Spleen (tissue), 11 donors: ENCODE data around the gene FMN2. TPM values are rescaled to one million over a fixed set of nuclear protein-coding genes. Genes with fewer than 3 reads are reported as not detected.

Experiments used
- DNase-seq: peaks from one replicate; pipeline ENCODE4 v3.0.0-alpha.2; 2020
- H3K27ac ChIP-seq, 8 donors: fragments of 200-600 bp; sonication (generic) in 7 of 8; 1 replicate in 4 of 8; 2 replicates in 4 of 8; pipeline versions ENCODE4 v1.5.0 to v1.8.0; 2016 to 2021; ENCODE audit warnings: inconsistent platforms in 4 of 8, mild to moderate bottlenecking in 4 of 8, moderate library complexity in 1 of 8
- H3K27me3 ChIP-seq, 7 donors: fragments of 200-600 bp; sonication (generic) in 6 of 7; replicated peaks in 1 of 7; 1 replicate in 4 of 7; 2 replicates in 3 of 7; pipeline versions ENCODE4 v1.5.0 to v1.8.0; 2016 to 2021; ENCODE audit warnings: inconsistent platforms in 3 of 7, mild to moderate bottlenecking in 1 of 7
- H3K36me3 ChIP-seq, 6 donors: fragments of 200-600 bp; sonication (generic) in 5 of 6; 1 replicate in 4 of 6; 2 replicates in 2 of 6; pipeline versions ENCODE4 v1.5.0 to v1.8.0; 2016 to 2021; ENCODE audit warnings: inconsistent platforms in 2 of 6
- H3K4me1 ChIP-seq, 6 donors: fragments of 200-600 bp; sonication (generic) in 5 of 6; 1 replicate in 3 of 6; 2 replicates in 3 of 6; pipeline versions ENCODE4 v1.5.0 to v1.8.0; 2016 to 2021; ENCODE audit warnings: inconsistent platforms in 3 of 6
- H3K4me3 ChIP-seq, 8 donors: fragments of 200-600 bp; sonication (generic) in 7 of 8; 1 replicate in 4 of 8; 2 replicates in 4 of 8; pipeline versions ENCODE4 v1.5.0 to v1.8.0; 2016 to 2021; ENCODE audit warnings: inconsistent platforms in 4 of 8, mild to moderate bottlenecking in 4 of 8, moderate library complexity in 2 of 8
- H3K9me3 ChIP-seq, 8 donors: fragments of 200-600 bp; sonication (generic) in 7 of 8; 1 replicate in 4 of 8; 2 replicates in 4 of 8; pipeline versions ENCODE4 v1.5.0 to v1.8.0; 2016 to 2021; ENCODE audit warnings: inconsistent platforms in 4 of 8
- CTCF ChIP-seq, 11 experiments: fragments of 200-600 bp in 7 of 11; fragments of 450-650 bp in 4 of 11; sonication (generic) in 4 of 11; IDR thresholded peaks in 8 of 11; conservative IDR thresholded peaks in 3 of 11; 1 replicate in 7 of 11; 2 replicates in 4 of 11; pipeline versions ENCODE4 v1.4.0 to v1.8.0; 2016 to 2021; ENCODE audit warnings: antibody characterized with exemption in 11 of 11, inconsistent platforms in 4 of 11, mild to moderate bottlenecking in 1 of 11
- POLR2A ChIP-seq, 3 donors: fragments of 450-650 bp; IDR thresholded peaks; one replicate each; pipeline ENCODE4 v1.5.1; 2017; ENCODE audit warnings: antibody characterized with exemption in 3 of 3, mild to moderate bottlenecking in 1 of 3
- POLR2AphosphoS5 ChIP-seq, 3 donors: sonication (generic); formaldehyde crosslinking; IDR thresholded peaks; one replicate each; pipeline ENCODE4 v1.5.1; 2017; ENCODE audit warnings: antibody characterized with exemption in 3 of 3
- WGBS, 5 donors: extraction: QIAGEN DNeasy Blood & Tissue Kit in 3 of 5; methylation state at CpG; one replicate each; pipeline versions ENCODE4 v1.1.5 to v1.1.7; 2013 to 2018; 5-methylcytosine and 5-hydroxymethylcytosine counted together
- intact Hi-C: fragments of 100-400 bp; cut with DNase I; formaldehyde crosslinking; loops from one replicate; pipeline ENCODE4 v1.15.0; 2023; ENCODE audit warnings: low total_unique reads
- polyA plus RNA-seq, 3 donors: library from polyadenylated mRNA; stranded (reverse); fragments of 200-250 nt; gene quantifications; one replicate each; pipeline ENCODE4 v1.2.1, GENCODE V29; 2013
- total RNA-seq, 7 donors: library from RNA; depleted of rRNA in 3 of 7; stranded (reverse); fragments of >200 nt in 3 of 7; fragmentation: NEBNext Ultra II Directional in 4 of 7; extraction: Animal tissue kit (Norgen Biotek cat#: 25700) in 4 of 7; gene quantifications; one replicate each; pipeline versions ENCODE4 v1.1.0 to v1.2.1, GENCODE V29; 2016 to 2021
- donor health status: healthy with polysubstance abuse.
- donor health status: DM: no; HTN: no; CAD: no; lungs with moderate emphysema.
- donor health status: DM: no; HTN: no; CAD: no.
- donor health status: Bipolar disorder and iron deficiency.
- donor health status: healthy.
- donor health status: DM: no; HTN: no; CAD: no.
- donor health status: DM: yes; HTN: yes; CAD: no.

Gene FMN2
- total and polyA plus RNA-seq, 10 donors: 0.04 to 0.24 (median 0.12) TPM; not detected in 6

GRCh38 chr1:240194120-240194519 lies 102.4 kb downstream of the FMN2 start:
- TF ChIP-seq POLR2A (IDR thresholded peaks at IDR 0.05): no peak
- no peak for TF ChIP-seq CTCF (IDR thresholded peaks at IDR 0.05 in 8 of 11, conservative IDR thresholded peaks at IDR 0.05 in 3 of 11)
- Histone ChIP-seq H3K36me3 (no peaks in the 10 kb centered on the region), H3K27ac (no peak overlapping the region), H3K9me3 (no peaks in the 10 kb centered on the region), H3K4me1 (no peaks in the 10 kb centered on the region), H3K4me3 (no peak overlapping the region), H3K27me3 (no peaks in the 10 kb centered on the region)
- WGBS, 5 donors: 82 to 93% (median 92%) methylated on average over 2 of the region's 2 CpGs
- no peak for DNase-seq
- intact Hi-C loops: no loop called here

- TF ChIP-seq CTCF (IDR thresholded peaks at IDR 0.05 in 8 of 11, conservative IDR thresholded peaks at IDR 0.05 in 3 of 11): no peak
- TF ChIP-seq POLR2A (IDR thresholded peaks at IDR 0.05): no peak
- TF ChIP-seq POLR2AphosphoS5 (IDR thresholded peaks at IDR 0.05): no peak
- Histone ChIP-seq H3K36me3 (no peaks in the 10 kb centered on the region), H3K4me3 (no peak overlapping the region), H3K27ac (no peak overlapping the region), H3K4me1 (no peaks in the 10 kb centered on the region), H3K9me3 (peaks cover 0 to 12% (median 6%) of the 10 kb centered on the region in 8 donors), H3K27me3 (no peaks in the 10 kb centered on the region)
- no peak for DNase-seq
- intact Hi-C loops: no loop called here
- WGBS, 5 donors: 88 to 95% (median 91%) methylated on average over 4 of the region's 4 CpGs
Observed at GRCh38 chr1:240198376-240198775, 106.7 kb downstream of the FMN2 start.

GRCh38 chr1:240199758-240200645 lies 108.3 kb downstream of the FMN2 start:
- no peak for DNase-seq
- no peaks in the 10 kb centered on the region for H3K36me3 ChIP-seq
- TF ChIP-seq CTCF (IDR thresholded peaks at IDR 0.05 in 8 of 11, conservative IDR thresholded peaks at IDR 0.05 in 3 of 11): no peak
- TF ChIP-seq POLR2A (IDR thresholded peaks at IDR 0.05): no peak
- no peak for TF ChIP-seq POLR2AphosphoS5 (IDR thresholded peaks at IDR 0.05)
- WGBS, 5 donors: 55 to 58% (median 57%) methylated on average over 9 of the region's 9 CpGs
- H3K27me3 ChIP-seq: no peaks in the 10 kb centered on the region
- no peaks in the 10 kb centered on the region for H3K4me1 ChIP-seq
- intact Hi-C loops: no loop called here
- no peak overlapping the region for H3K4me3 ChIP-seq
- H3K9me3 ChIP-seq: peaks cover 0 to 12% (median 6%) of the 10 kb centered on the region in 8 donors
- H3K27ac ChIP-seq: peak overlapping the region in 1 of 8 donors; percentile 4

- H3K27ac ChIP-seq: no peak overlapping the region
- H3K36me3 ChIP-seq: no peaks in the 10 kb centered on the region
- intact Hi-C loops: no loop called here
- DNase-seq: no peak
- peaks cover 0 to 12% (median 6%) of the 10 kb centered on the region in 8 donors for H3K9me3 ChIP-seq
- H3K4me1 ChIP-seq: no peaks in the 10 kb centered on the region
- H3K4me3 ChIP-seq: no peak overlapping the region
- no peaks in the 10 kb centered on the region for H3K27me3 ChIP-seq
- 76 to 87% (median 84%) methylated on average over 4 of the region's 4 CpGs for WGBS, 5 donors
- TF ChIP-seq CTCF (IDR thresholded peaks at IDR 0.05 in 8 of 11, conservative IDR thresholded peaks at IDR 0.05 in 3 of 11) (no peak), POLR2A (IDR thresholded peaks at IDR 0.05) (no peak), POLR2AphosphoS5 (IDR thresholded peaks at IDR 0.05) (no peak)
Observed at GRCh38 chr1:240201931-240202330, 110.2 kb downstream of the FMN2 start.
